Fibroblast of pulmonary artery (primary cell): ENCODE data around the gene CPSF4L.

Source experiments
- DNase-seq: peaks from one replicate; pipeline ENCODE4 v3.0.0-alpha.2; 2010; ENCODE audit warnings: low read depth
- H3K4me3 ChIP-seq: replicated peaks from 2 replicates; pipeline ENCODE4 v1.5.1; 2011; ENCODE audit warnings: low read depth, mild to moderate bottlenecking, control low read depth, low read length, moderate library complexity
- TF ChIP-seq, protein P1 (sequence below): IDR thresholded peaks from 2 replicates; pipeline ENCODE4 v1.5.1; 2011; ENCODE audit warnings: mild to moderate bottlenecking, control low read depth, low read length, inconsistent platforms; ENCODE audit errors: missing control alignments

Gene CPSF4L

GRCh38 chr17:73305845-73306836 lies 44.5 kb upstream of the CPSF4L start:
- DNase-seq = no peak
- TF ChIP-seq, protein P1, sequence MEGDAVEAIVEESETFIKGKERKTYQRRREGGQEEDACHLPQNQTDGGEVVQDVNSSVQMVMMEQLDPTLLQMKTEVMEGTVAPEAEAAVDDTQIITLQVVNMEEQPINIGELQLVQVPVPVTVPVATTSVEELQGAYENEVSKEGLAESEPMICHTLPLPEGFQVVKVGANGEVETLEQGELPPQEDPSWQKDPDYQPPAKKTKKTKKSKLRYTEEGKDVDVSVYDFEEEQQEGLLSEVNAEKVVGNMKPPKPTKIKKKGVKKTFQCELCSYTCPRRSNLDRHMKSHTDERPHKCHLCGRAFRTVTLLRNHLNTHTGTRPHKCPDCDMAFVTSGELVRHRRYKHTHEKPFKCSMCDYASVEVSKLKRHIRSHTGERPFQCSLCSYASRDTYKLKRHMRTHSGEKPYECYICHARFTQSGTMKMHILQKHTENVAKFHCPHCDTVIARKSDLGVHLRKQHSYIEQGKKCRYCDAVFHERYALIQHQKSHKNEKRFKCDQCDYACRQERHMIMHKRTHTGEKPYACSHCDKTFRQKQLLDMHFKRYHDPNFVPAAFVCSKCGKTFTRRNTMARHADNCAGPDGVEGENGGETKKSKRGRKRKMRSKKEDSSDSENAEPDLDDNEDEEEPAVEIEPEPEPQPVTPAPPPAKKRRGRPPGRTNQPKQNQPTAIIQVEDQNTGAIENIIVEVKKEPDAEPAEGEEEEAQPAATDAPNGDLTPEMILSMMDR = no peak
- H3K4me3 ChIP-seq = peak overlapping the region; percentile 46

DNA sequence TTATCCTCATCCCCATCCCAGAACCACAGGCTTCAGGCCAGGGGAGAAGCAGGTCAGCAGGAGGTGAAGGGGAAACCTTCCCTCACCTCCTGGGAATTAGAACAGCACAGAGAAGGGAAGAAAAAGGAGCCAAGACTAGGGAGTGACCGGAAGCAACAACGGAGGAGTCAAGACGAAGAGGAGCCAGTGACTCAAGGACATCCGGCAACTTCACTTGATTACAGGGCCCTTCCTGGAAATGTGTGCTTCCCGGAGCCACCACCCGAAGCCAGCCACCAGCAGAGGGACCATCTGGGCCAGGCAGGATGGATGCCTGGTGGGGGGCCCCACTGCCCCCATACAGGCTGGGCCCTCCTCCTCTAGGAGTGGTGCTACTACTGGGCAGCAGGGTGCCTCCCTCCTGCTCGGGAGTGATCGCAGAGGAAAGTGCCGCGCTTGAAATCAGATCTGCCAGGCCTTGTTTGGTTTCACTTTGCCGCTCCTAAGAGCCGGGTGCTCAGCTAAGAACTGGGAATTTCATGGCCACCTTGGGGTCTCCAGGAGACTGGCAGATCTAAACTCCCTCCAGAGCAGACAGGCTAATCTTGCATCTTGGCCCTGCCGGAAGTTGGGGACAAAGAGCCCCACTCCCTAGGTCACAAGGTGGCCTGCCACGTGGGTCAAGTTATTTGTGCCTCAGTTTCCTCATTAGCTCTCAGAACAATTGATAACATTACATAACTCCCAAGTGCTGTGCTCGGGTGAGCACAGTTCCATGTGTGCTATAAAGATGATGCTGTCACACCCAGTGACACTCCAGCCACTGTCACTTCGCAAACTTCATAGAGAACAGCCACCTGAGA lies 43.5 kb upstream of the CPSF4L start:
- DNase-seq = peak; percentile 92
- TF ChIP-seq, protein P1 = peak; percentile 36
- peak overlapping the region; percentile 46 for H3K4me3 ChIP-seq

DNA sequence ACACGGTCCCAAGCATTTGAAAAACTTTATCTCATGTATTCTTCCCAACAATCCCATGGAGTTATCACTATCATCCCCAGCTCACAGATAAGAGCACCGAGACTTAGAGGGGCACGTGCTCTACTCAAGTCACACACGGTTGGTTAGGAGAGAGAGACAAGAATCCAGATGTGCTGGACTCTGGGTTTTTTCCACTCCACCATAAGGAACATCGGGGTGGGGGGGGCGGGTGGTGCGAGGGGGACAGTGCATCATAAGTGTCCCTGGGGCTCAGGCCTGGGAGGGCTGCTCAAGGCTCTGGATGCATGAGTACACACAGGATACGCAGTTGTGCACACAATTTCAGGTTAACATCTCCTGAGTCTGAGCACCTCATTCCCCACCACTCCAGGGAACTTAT lies 42.8 kb upstream of the CPSF4L start:
- TF ChIP-seq, protein P1 = no peak
- DNase-seq = peak; percentile 45
- H3K4me3 ChIP-seq = peak overlapping the region; percentile 46

DNA sequence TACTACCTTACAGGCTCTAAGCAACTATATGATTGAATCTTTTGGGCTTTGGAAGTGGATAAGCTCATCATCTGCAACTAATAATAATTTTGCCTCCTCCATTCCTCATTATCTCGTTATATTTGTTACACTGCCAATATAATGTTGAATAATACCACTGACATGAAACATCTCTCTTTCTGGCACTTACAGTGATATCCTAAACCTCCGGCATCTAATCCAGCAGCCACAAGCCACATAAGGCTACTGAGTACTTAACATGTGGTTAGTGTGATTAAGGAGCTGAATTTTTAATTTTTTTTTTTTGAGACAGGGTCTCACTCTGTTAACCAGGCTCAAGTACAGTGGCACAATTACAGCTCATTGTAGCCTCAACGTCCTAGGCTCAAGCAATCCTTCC lies 40.5 kb upstream of the CPSF4L start:
- H3K4me3 ChIP-seq = no peak overlapping the region
- TF ChIP-seq, protein P1 = no peak
- no peak for DNase-seq

DNA sequence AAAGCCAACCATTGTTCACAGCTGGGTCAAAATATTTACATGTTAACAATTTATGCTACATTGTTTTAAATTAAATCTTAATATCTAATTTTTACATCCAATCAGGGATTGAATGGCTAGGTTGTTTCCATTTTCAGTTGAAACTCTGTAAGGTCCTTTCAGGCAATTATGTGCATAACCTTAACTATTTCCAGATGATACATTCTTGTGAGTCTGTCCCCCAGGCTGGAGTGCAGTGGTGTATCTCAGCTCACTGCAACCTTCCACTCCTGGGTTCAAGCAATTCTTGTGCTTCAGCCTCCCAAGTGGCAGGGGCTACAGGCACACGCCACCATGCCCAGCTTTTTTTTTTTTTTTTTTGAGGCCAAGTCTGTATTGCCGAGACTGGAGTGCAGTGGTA lies 39.7 kb upstream of the CPSF4L start:
- no peak overlapping the region for H3K4me3 ChIP-seq
- TF ChIP-seq, protein P1 = no peak
- DNase-seq = no peak

DNA sequence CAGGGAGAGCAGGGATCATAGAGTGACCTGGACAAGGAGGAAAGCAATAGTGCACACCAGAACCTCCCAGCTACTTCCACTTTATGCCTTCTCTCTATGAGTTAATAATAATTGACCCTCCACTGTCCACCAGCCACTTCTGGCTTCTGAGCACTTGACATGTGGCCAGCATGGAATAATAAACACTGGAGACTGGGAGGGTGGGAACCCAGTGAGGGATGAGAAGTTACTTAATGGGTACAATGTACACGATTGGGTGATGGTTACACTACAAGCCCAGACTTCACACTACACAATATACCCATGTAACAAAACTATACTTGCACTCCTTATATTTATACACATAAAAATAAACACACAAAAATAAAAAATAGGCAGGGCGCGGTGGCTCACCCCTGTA lies 38.7 kb upstream of the CPSF4L start:
- TF ChIP-seq, protein P1 = no peak
- H3K4me3 ChIP-seq = no peak overlapping the region
- no peak for DNase-seq
